ENCODE results near the gene THAP10.
"Not testable (repeated sequence)": the region's sequence is repeated elsewhere in the genome, so short reads cannot be mapped to it uniquely, and the experiment has no call there.

Gene THAP10

DNA sequence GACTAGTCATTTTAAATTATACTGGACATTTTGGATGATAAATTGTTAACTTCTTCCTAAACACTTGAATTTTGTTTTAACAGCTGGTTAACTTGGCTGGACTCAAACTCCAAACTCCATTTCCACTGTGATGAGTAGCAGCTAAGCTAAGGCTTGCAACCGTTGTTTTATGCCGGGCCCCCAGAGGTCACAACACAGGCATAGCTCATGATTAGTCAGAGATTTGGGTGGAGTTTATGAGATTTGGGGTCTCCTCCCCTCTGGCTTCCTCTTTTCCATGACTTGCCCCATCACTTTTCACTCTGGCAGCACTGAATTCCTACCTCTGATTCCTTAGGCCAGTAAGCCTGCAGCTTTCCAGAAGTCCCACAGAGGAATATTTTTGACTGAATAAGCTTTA is 12.8 kb downstream of the THAP10 start:
- in situ Hi-C loops (cut with MboI; ENCODE audit: low sequenced_read_pairs) = no loop called here

DNA sequence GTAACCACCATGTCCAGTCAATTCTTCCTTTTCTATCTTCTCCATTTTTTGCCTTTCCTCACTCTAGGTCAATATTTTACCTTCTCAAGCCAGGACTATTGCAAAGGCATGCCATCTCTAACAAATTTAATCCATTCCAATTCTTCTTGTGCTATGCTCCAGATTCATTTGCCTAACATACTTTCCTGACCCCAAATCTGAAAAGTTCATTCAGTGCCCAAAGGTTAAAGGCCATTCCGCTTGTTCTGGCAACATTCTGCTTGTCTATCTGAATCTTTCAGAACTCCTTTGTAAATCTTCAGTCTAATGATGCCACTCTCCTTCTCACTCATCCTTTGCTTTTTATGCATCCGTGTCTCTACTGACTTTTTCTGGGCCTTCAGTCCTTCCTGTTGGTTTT is 15.6 kb downstream of the THAP10 start:
- in situ Hi-C loops (cut with MboI; ENCODE audit: low sequenced_read_pairs) = no loop called here

DNA sequence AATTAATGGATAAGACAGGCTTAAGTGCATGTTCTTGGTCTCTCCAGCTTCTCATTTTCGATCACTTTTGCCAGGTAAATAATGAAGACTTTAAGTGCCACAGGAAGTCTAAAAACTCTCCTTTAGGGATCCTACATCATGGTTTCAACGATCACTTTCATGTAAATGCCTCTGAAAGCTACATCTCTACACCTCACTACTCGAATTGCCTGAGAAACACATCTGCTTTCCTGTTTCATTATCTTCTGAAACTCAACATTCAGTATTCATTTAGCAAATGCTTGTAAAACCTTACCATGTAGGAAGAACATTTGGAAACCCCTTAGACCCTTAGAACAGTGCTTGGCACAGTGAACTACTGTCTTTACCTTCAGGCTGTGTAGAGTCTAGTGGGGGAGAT is 16.2 kb downstream of the THAP10 start:
- in situ Hi-C loops (cut with MboI; ENCODE audit: low sequenced_read_pairs) = no loop called here

DNA sequence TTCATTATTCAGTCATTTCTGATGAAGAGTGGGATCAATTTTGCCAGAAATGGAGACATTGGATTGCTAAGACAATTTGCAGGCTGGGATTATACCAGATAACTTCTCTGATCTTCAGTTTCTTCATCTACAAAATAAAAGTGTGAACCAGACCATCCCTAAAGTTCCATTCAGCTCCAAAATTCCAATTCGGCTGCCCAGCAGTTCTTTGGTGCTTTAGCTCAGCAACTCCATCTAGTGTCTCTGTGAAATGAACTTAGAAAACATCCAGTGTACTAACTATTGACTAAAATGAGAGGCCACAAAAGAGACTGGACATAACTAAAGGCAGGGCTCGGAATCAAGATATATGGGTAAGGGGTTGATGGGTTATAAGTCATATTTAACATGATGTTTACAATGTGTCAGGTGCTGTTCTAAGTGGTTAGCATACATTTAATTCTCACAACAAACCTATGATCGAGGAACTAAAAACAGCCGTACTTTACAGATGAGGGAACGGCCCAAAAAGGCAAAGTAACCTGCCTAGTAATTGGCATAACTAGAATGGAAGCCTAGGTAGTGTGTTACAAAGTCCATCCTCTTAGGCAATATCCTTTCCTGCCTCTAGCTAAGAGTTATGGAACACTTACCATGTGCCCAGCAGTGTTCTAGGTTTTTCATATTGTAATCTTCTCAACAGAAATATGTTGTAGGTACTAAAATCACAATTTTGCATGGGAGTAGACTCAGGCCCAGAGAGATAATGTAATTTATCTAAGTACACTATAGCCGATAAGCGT is 17.0 kb downstream of the THAP10 start:
- in situ Hi-C loops (cut with MboI; ENCODE audit: low sequenced_read_pairs) = no loop called here

DNA sequence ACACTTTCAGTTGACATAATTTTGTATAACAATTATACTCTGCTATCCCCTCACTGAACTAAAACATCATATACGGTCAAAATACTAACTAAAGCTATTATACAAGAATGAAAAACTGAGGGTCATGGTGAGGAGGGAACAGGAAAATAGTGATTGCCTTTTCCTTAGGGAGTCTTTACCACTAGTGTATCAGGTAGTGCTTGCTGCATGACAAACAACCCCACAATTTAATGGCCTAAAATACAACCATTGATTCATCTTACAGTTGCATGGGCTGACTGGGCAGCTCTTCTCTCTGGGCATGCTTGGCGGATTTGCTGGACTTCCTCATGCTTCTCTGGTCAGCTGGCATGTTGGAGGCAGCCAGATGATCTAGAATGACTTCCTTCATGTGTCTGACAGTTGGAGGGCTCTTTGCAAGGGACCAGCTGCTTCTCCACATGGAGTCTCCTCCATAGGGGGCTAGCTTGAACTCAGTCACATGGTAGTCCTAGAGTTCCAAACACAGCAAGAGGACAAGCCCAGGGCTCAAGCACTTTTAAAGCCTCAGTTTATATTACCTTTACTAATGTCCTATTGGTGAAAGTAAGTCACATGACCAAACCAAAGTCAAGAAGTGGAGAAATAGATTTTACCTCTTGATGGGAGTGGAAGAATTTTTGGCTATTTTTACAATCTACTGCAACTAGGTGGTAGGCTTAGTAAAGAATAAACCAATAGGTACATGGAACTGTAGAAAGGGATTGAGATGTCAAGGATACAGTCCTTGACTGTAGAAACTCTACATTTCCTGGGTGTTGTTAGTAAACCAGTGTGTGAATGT is 18.8 kb downstream of the THAP10 start:
- in situ Hi-C loops (cut with MboI; ENCODE audit: low sequenced_read_pairs) = no loop called here

DNA sequence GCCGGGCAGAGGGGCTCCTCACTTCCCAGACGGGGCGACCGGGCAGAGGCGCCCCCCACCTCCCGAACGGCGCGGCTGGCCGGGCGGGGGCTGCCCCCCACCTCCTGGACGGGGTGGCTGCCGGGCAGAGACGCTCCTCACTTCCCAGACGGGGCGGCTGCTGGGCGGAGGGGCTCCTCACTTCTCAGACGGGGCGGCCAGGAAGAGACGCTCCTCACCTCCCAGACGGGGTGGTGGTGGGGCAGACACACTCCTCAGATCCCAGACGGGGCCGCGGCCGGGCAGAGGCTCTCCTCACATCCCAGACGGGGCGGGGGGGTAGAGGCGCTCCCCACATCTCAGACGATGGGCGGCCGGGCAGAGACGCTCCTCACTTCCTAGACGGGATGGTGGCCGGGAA is 20.7 kb downstream of the THAP10 start:
- in situ Hi-C loops (cut with MboI; ENCODE audit: low sequenced_read_pairs) = not testable (repeated sequence)

DNA sequence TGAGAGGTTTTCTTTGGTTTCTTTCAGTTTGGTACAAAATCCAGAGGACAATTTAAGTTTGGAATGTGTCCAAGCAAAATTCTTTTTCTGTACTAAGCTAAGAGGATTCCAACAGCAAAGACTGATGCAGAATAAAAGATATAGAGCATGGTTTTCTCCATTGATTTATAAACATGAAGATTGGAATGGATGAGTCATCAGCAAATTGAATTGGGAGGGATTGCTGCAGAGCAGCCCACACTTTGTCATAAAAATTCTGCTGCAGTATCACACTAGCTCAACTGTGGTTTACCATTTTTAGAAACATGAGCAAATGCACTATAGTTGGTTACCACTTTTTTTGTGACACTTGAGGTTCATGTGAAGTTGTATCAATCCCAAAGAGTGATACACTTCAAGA is 22.2 kb downstream of the THAP10 start:
- in situ Hi-C loops (cut with MboI; ENCODE audit: low sequenced_read_pairs) = no loop called here

DNA sequence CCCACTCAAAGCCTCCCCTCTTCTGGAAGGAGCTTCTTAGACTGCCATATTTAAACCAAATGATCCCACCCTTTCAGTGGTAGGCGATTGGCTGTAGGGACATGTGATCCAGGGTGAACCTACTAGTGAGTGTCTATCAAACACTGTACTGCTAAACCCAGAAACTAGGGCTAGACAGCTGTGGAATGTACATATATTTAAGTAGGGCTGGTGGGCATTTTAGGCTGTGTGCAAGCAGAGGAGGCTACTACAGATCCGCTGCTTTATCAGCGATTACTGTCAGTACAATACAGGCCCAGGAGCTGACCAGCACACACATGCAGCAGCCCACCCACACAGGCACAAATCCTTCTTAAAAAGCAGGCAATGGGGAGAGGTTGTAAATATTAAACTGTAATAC is 22.9 kb downstream of the THAP10 start:
- in situ Hi-C loops (cut with MboI; ENCODE audit: low sequenced_read_pairs) = no loop called here

GRCh38 chr15:70867911-70868467 is 24.2 kb downstream of the THAP10 start:
- in situ Hi-C loops (cut with MboI; ENCODE audit: low sequenced_read_pairs) = no loop called here

DNA sequence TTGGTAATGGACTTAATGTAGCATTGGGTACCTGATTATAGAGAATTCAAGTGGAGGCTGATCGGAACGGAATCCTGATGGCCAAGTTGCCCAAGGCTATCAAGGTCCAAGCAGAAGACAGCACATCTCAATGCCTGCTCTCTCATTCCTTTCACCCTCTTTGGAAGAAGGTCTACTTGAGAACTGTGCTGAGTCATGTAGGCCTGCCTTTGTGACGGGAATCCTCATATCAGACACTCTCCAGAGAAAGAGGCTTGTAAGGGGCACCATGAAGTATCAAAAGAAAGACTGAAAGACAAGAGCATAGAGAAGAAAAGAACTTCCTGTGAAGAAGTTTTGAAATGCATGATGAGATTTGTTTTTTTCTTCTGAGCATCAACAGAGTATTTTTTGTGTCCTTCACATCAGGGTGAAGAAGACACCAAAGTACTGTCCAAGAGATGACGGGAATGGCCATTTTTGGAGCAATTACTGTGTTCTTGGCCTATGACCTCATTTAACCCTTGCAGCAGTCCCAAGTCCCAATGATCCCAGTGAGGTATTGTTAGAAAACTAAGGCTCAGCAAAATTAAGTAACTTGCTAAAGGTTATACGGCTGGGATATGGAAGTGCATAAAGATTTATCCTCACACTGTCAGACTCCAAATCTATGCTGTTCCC is 25.1 kb downstream of the THAP10 start:
- in situ Hi-C loops (cut with MboI; ENCODE audit: low sequenced_read_pairs) = no loop called here

- in situ Hi-C loops (cut with MboI; ENCODE audit: low sequenced_read_pairs) = no loop called here
Measured at GRCh38 chr15:70863450-70864218, 28.6 kb downstream of the THAP10 start.

DNA sequence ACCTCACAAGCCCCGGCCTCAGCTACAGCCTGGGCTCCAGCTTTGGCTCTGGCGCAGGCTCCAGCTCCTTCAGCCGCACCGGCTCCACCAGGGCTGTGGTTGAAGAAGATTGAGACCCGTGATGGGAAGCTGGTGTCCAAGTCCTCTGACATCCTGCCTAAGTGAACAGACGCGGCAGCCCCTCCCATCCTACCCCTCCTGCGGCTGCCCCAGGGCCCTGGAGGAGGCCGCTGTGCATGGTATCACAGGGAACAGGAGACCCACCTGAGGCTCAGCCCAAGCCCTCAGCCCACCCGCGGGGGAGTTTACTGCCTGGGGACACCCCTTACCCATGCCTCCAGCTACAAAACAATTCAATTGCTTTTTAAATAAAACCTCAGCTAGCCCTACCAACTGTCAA is 32.2 kb downstream of the THAP10 start:
- in situ Hi-C loops (cut with MboI; ENCODE audit: low sequenced_read_pairs) = no loop called here

DNA sequence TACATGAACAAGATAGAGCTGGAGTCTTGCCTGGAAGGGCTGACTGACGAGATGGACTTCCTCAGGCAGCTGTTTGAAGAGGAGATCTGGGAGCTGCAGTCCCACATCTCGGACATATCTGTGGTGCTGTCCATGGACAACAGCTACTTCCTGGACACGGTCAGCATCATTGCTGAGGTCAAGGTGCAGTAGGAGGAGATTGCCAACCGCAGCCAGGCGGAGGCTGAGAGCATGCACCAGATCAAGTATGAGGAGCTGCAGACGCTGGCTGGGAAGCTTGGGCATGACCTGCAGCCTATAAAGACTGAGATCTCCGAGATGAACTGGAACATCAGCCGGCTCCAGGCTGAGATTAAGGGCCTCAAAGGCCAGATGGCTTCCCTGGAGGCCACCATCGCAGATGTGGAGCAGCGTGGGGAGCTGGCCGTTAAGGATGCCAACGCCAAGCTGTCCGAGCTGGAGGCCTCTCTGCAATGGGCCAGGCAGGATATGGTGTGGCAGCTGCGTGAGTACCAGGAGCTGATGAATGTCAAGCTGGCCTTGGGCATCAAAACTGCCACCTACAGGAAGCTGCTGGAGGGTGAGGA is 32.8 kb downstream of the THAP10 start:
- in situ Hi-C loops (cut with MboI; ENCODE audit: low sequenced_read_pairs) = no loop called here

GRCh38 chr15:70858614-70859321 is 33.5 kb downstream of the THAP10 start:
- in situ Hi-C loops (cut with MboI; ENCODE audit: low sequenced_read_pairs) = not testable (repeated sequence)

DNA sequence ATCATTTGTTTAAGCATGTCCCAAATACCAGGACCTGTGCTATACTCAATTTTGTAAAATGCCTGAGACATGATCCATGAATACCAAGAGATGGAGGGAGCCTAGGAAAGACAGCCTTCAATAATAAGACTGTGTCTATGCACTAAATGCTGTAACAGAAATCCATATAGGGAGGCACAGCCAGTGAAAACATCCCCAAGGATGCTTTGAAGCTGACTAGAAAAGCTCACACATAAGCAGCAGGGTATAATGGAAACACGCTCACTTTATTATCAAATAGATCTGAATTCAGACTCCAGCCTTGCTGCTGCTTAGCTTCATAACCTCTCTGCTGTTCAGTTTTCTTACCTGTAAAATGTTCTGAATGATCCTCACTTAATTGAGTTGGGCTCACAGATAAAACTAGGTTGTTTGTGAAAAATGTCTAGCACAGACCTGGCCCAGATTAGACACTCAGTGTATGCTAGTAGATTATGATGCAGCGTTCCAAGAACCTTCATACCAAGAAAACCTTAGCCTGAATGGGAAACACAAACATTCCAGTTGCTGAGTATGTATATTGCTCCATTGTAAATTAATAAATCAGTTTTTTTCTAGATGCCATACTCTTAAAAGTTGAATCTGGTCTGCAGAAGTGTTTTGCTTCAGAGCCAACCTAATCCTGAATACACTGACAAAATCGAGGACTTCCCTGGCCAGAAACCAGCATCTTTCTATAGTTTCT is 34.5 kb downstream of the THAP10 start:
- in situ Hi-C loops (cut with MboI; ENCODE audit: low sequenced_read_pairs) = no loop called here

- in situ Hi-C loops (cut with MboI; ENCODE audit: low sequenced_read_pairs) = no loop called here
Measured at GRCh38 chr15:70856884-70857561, 35.2 kb downstream of the THAP10 start.

DNA sequence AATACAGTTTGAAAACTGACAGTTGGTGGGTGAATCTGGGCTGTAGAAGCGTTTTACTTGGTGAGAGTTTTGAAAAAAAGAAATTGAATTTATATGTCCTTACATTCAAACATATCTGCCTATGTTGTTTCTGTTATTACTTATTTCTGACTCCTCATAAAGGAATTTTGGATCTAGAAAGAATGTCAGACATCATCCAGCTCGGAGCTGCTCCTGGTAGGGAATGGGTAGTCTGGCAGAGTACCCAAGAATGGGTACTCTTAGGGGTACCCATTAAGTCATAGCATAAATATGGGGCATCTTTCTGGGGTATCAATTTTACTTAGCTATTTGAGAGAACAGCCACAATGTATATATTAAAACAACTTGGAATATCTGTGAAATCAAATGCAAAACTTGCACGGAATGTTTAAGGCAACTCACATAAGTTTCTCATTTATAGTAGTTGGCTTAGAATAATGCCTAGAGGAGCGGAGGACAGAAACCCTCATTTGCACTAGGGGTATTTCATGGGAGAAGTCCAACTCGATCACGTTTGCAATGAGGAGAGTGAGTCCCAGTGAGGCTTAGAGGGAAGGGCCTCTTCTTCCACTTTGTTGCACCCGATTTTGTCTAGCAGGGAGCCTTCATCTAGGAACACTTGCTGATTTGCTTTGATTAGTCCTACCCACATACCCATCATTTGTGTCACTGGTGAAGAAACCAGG is 35.9 kb downstream of the THAP10 start:
- in situ Hi-C loops (cut with MboI; ENCODE audit: low sequenced_read_pairs) = no loop called here

GRCh38 chr15:70855764-70856163 is 36.5 kb downstream of the THAP10 start:
- in situ Hi-C loops (cut with MboI; ENCODE audit: low sequenced_read_pairs) = no loop called here

All from hTERT RPE-1 (cell line).